Stimulated activated CD8-positive, alpha-beta memory T cell treated with anti-CD3 and anti-CD28 coated beads, Interleukin-12 subunit alpha, Interleukin-12 subunit beta, amount 100 ng/mL, for 24 hours (primary cell): ENCODE data around the gene CLEC18C.
"Not testable (repeated sequence)": the region's sequence is repeated elsewhere in the genome, so short reads cannot be mapped to it uniquely, and the experiment has no call there.

ENCODE experiments used
- DNase-seq: peaks from one replicate; pipeline ENCODE4 v3.0.0-alpha.2; 2020; ENCODE audit errors: extremely low read depth

CLEC18C gene

DNA sequence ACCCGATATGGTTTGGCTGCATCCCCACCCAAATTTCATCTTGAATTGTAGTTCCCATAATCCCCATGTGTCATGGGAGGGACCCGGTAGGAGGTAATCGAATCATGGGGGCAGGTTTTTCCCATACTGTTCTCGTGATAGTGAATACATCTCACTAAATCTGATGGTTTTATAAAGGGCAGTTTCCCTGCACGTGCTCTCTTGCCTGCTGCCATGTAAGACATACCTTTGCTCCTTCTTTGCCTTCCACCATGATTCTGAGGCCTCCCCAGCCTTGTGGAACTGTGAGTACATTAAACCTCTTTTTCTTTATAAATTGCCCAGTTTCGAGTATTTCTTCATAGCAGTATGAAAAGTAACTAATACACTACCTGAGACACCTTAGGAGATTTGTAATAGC lies 32.8 kb downstream of the CLEC18C start:
- DNase-seq, result not testable (repeated sequence)

DNA sequence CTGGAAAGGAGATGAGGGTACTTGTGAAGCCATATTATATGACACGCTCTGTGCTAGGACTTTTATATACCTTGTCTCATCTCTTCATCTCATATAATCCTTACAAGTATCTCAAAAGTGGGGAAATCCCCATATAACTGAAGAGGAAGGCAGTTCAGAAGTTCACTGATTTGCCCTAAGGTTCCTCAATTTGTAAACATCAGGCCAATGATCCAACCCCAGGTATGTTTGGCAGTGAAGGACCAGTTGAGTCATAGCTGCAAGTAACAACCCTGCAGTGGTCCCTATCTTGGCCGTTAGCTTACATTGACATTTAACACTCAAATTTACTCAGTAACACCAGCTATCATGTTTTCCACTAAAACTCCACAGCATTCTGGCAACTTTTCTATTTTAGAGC lies 45.0 kb downstream of the CLEC18C start:
- not testable (repeated sequence) for DNase-seq

DNA sequence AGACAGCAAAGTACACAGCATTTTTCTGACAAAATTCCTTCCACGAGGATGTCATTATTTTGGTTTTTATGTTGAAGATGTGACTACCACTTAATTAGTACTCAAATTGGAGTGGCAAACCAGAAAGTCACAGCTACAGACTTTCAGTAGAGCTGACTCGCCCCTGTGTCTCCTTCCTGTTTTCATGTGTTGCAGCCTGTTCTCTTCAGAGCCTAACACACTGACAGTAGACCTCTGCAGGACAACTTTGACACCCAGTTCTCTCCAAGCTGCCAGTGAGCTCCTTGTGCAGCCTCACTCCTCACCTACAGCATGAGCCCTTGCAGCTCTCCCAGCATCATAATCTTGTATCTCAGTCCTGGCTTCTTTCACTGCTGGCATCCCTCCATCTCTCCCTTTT lies 49.0 kb downstream of the CLEC18C start:
- not testable (repeated sequence) for DNase-seq

DNA sequence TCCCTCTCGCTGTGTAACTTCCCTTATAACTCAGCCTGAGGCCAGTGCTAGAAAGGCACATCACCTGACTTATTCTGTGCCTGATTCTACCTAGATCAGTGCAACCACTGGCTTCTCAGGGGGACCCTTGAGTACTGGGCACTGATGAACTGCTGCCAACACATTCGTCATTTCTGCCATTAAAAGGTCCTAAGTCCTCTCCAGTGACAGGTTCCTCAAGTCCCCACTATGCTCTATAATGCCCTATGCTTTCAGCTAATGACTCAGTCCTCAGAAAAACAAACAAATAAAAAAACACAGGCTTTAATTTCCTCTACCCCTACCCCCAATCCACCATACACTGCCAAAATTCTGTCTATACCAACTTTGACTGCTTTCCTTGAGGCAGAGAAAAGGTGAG lies 49.6 kb downstream of the CLEC18C start:
- not testable (repeated sequence) for DNase-seq

DNA sequence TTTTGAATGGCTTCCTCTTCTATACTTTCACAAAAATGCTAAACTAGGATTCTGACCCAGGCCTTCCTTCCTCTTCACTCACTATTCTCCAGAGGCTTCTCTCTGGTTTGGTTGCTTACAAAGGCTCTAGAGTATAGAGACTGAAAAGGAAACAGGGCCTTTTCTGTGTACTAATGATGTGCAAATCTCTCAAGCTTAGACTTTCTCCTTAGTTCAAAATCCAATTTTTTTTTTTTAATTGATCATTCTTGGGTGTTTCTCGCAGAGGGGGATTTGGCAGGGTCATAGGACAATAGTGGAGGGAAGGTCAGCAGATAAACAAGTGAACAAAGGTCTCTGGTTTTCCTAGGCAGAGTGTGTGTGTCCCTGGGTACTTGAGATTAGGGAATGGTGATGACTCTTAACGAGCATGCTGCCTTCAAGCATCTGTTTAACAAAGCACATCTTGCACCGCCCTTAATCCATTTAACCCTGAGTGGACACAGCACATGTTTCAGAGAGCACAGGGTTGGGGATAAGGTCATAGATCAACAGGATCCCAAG lies 50.5 kb downstream of the CLEC18C start:
- not testable (repeated sequence) for DNase-seq

DNA sequence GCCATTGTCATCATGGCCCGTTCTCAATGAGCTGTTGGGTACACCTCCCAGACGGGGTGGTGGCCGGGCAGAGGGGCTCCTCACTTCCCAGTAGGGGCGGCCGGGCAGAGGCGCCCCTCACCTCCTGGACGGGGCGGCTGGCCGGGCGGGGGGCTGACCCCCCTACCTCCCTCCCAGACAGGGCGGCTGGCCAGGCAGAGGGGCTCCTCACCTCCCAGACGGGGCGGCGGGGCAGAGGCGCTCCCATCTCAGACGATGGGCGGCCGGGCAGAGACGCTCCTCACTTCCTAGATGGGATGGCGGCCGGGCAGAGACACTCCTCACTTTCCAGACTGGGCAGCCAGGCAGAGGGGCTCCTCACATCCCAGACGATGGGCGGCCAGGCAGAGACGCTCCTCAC lies 51.1 kb downstream of the CLEC18C start:
- not testable (repeated sequence) for DNase-seq

DNA sequence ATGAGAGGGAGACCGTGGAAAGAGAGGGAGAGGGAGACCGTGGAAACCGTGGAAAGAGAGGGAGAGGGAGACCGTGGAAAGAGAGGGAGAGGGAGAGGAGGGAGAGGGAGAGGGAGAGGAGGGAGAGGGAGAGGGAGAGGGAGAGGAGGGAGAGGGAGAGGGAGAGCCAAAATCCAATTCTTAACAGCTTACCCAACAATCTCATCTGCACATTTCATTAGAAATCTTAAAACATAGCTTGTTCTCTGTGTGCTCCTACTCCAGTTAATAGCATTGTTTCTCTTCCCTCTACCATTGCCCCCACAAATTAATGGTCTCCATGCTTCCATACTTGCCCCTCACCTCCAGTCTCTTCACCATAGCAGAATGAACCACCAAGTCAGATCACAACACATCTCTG lies 51.8 kb downstream of the CLEC18C start:
- not testable (repeated sequence) for DNase-seq

DNA sequence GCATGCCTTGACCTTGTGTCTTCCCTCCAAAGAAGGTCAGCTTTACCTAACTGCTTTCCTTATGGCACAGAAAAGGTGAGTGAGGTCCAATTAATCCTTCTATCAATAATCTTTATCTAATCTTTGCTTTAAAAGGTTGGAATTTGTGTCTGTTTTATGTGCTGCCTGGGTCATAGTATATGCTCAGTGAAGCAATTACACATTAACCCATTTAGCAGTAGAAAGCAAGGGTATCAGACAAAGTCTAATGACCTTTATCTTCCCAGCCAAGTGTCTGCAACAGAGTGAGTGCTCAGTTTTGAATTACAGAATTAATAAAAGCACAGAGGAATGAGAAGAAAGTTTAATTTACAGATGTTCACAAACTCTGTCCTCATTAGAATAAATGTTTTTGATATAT lies 52.4 kb downstream of the CLEC18C start:
- DNase-seq, result not testable (repeated sequence)

DNA sequence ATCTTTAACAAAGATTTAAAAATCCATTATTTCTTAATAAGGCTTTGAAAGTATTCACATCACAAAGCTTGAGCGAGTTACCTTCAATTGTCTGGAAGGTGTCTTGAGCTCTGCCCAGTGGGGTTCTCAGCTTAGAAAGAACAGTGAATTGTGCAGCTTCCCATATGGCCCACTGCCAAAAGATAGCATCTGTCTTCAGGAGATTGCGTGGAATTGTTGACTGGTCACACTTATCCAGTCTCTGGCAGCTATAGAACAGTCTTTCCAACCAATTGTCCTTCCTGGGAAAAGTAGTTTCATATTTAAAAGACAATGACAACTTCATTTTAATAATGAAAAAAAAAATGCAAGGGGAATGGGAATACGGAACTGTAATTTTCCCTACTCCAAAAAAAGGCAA lies 58.2 kb downstream of the CLEC18C start:
- not testable (repeated sequence) for DNase-seq
